Fibroblast of skin of right biceps (primary cell): Measurements from ENCODE around the gene CRTAC1.

Experiments used
- DNase-seq: peaks from one replicate; pipeline ENCODE4 v3.0.0-alpha.2; 2013

Gene CRTAC1

GRCh38 chr10:97974100-97974499, 56.3 kb downstream of the CRTAC1 start:
- DNase-seq: no peak

GRCh38 chr10:97969538-97970079, 60.8 kb downstream of the CRTAC1 start:
- DNase-seq: no peak

GRCh38 chr10:97964748-97965147, 65.7 kb downstream of the CRTAC1 start:
- no peak for DNase-seq

GRCh38 chr10:97961945-97962344, 68.5 kb downstream of the CRTAC1 start:
- DNase-seq: no peak

GRCh38 chr10:97960269-97961056, 70.0 kb downstream of the CRTAC1 start:
- DNase-seq: no peak

- DNase-seq: no peak
Measured at GRCh38 chr10:97949462-97949861, 81.0 kb downstream of the CRTAC1 start.

GRCh38 chr10:97948822-97949221, 81.6 kb downstream of the CRTAC1 start:
- no peak for DNase-seq

GRCh38 chr10:97944772-97945171, 85.6 kb downstream of the CRTAC1 start:
- no peak for DNase-seq

- DNase-seq: no peak
Measured at GRCh38 chr10:97943294-97943693, 87.1 kb downstream of the CRTAC1 start.

- DNase-seq: no peak
Measured at GRCh38 chr10:97940534-97940933, 89.9 kb downstream of the CRTAC1 start.

- DNase-seq: no peak
Measured at GRCh38 chr10:97939446-97939990, 90.9 kb downstream of the CRTAC1 start.

- no peak for DNase-seq
Measured at GRCh38 chr10:97937928-97938327, 92.5 kb downstream of the CRTAC1 start.

- no peak for DNase-seq
Measured at GRCh38 chr10:97937054-97937453, 93.4 kb downstream of the CRTAC1 start.

GRCh38 chr10:97936126-97936525, 94.3 kb downstream of the CRTAC1 start:
- no peak for DNase-seq

- no peak for DNase-seq
Measured at GRCh38 chr10:97932932-97933530, 97.4 kb downstream of the CRTAC1 start.

- no peak for DNase-seq
Measured at GRCh38 chr10:97931041-97931440, 99.4 kb downstream of the CRTAC1 start.

GRCh38 chr10:97928897-97929296, 101.5 kb downstream of the CRTAC1 start:
- DNase-seq: no peak

GRCh38 chr10:97927622-97928021, 102.8 kb downstream of the CRTAC1 start:
- no peak for DNase-seq

GRCh38 chr10:97926055-97926454, 104.4 kb downstream of the CRTAC1 start:
- no peak for DNase-seq

GRCh38 chr10:97925308-97925938, 105.0 kb downstream of the CRTAC1 start:
- DNase-seq: no peak

- no peak for DNase-seq
Measured at GRCh38 chr10:97924678-97925077, 105.7 kb downstream of the CRTAC1 start.

- no peak for DNase-seq
Measured at GRCh38 chr10:97923476-97923875, 106.9 kb downstream of the CRTAC1 start.

GRCh38 chr10:97923057-97923456, 107.4 kb downstream of the CRTAC1 start:
- no peak for DNase-seq
